GM19468 (cell line): ENCODE measurements around the gene BTF3L4.
"Not testable (repeated sequence)": the region's sequence is repeated elsewhere in the genome, so short reads cannot be mapped to it uniquely, and the experiment has no call there.

Experiments used
- ATAC-seq: cut with Tn5 transposase; IDR thresholded peaks from one replicate; pipeline ENCODE4 v1.9.1; 2021; ENCODE audit warnings: mild to moderate bottlenecking, moderate library complexity, moderate number of reproducible peaks; ENCODE audit not compliant: unreplicated experiment; ENCODE audit errors: extremely low read depth

The BTF3L4 gene

DNA sequence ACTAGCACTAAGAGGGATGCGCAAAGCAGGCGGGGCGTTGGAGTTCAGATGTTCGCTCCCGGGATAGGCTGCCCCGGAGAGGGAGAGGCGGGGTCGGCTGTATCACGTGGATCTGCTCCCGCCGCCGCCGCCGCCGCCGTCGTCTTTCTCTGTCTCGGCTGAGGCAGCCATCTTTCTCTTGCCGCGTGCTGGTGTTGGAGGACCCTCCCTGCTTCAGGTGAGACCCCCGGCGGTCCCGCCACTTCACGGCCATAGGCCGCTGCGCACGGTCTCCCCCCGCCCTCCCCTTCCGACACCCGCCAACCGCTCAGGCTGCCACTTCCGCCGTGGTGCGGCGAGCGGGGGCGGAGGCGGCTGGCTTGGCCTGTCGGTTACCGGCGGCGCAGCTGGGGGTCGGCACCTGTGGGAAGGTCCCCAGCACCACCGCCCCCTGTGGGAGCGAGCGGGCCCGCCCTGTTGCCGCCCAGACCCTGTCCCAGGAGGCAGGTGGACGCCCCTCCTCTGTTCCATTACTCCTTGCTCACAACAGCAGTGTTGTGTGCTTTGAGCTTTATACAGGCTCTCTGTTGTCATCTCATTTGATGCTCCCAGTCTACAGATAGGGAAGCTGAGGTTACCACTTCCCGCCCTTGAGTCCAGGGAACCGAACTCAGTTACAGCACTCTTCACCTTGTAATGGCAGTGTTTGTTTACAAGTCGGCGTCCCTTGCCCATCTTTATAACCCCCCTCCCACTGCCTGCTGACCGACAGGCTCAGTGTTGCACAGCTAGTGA lies at the start of gene BTF3L4:
TSS of gene BTF3L4 (plus strand) at position 133 of the 774 bp plus-strand sequence. CDS start 3,553 bp downstream, outside the sequence.
- ATAC-seq: peak; percentile 52

- ATAC-seq: no peak
These were observed 48.7 kb upstream of the BTF3L4 start for GRCh38 chr1:52007215-52008002.

DNA sequence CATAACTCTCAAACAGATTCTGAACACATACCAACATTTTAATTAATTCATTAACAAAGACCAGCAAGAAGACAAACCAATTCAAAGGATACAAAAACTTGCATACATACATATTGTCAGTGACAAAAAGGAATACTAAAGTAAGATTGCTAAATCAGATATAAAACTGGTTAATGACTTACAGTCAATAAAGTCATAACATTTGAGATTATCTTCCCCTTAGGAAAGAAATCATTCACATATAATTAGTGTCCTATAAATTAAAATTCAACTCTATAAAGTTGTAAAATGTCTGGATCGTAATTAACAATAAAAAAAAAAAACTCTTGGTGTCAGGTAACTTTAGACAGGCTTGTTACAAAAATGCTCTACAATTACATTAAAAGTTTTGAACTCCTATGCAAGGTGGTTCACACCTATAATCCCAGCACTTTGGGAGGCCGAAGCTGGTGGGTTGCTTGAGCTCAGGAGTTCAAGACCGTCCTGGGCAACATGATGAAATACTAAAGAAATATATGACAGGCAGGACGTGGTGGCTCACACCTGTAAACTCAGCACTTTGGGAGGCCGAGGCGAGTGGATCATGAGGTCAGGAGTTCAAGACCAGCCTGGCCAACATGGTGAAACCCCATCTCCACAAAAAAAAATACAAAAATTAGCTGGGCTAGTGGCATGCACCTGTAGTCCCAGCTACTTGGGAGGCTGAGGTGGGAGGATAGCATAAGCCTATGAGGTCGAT lies 47.9 kb upstream of the BTF3L4 start:
- no peak for ATAC-seq

- no peak for ATAC-seq
These were observed 34.0 kb upstream of the BTF3L4 start for GRCh38 chr1:52022133-52022532.

- no peak for ATAC-seq
These were observed 29.8 kb upstream of the BTF3L4 start for GRCh38 chr1:52026278-52026677.

GRCh38 chr1:52028328-52028727 lies 27.8 kb upstream of the BTF3L4 start:
- no peak for ATAC-seq

- not testable (repeated sequence) for ATAC-seq
These were observed 27.3 kb upstream of the BTF3L4 start for GRCh38 chr1:52028839-52029238.

DNA sequence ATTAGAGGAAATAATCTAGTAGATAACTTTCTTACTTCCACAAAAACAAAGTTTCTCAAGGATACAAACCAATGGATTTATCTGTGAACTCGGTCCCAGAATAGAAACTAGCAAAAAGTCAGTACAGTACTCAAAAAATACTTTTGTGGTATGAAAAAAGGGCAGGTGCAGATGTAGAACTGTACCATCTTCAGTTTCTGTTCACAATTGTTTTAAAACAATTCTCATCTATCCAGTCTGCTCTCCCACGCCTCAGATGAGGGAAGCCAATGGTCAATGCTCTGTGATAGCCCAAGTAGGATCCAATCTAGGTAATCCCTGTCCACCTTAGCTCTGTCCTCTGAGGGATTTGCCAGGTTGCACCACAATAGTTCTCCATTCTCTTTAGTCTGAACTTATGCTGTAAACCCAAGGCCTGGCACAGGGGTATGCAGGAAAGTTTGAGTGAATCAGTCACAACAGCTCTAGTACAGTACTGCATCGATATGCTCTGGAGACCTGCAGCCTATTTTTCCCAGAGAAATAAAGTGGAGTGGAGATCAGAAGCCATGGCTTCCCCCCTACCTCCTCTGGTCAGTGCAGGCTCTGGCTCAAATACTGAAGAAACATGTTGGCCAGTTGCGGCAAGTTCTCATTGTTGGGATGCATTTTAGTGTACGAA lies 23.8 kb upstream of the BTF3L4 start:
- peak; percentile 15 for ATAC-seq

GRCh38 chr1:52032785-52033131 lies 23.3 kb upstream of the BTF3L4 start:
- no peak for ATAC-seq

DNA sequence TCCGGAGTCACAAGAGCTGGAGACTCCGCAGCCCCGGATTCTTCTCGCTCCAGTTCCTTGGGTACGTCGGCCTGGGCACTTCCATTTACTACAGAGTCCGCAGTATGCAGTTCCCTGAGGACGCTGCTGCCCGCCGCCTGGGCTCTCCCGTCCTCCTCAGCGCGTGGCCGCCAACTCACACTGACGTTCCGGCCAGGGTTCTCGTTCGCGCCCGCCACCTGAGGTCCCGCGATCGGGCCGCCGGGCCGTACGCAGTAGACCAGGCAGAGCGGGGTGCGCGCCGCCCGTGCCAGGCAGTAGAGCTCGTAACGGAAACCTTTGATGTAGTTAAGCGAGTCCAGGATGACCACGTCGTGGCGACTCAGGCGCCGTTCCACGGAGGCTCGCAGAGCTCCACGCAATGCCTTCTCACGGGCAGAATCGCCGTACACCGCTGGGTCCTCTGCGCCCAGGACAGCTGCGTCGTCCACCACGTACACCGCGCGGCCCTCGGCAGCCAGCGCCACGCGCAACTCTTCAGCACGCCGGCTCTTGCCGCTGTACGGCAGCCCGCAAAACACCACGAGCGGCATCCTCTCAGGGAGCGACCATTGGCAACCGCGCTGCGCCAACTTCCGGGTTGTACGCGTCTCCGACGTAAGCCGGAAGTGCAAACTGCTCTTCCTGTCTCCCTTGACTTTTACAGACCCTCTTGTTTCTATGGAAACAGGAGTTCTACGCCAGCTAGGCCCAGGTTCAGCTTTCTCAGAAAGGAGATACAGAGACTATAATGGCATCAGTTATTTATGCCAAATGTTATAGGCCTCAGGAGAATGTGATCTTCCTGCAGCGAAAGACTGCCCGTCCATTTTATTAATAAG lies 22.7 kb upstream of the BTF3L4 start, which contains the start of gene KTI12:
TSS of gene KTI12 (minus strand) at position 621 of the 860 bp plus-strand sequence. CDS start at position 572, 49 bp downstream.
- ATAC-seq: peak; percentile 66

DNA sequence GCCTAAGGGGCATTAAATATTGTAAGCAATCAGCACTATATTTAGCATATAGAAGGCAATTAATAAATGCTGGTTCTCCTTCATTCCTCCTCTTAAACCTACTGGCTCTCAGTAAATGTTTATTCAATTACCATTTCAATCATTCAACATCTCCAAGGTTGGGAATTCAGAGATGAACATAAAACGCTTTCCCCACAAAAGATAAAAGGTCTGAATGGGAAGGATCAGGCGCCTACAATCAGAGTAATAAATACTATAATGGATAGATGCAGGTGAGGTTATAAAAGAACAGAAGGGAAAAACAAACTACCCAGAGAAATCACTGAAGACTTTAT lies 22.1 kb upstream of the BTF3L4 start:
- ATAC-seq: no peak

GRCh38 chr1:52037402-52037814 lies 18.7 kb upstream of the BTF3L4 start:
- ATAC-seq: no peak

DNA sequence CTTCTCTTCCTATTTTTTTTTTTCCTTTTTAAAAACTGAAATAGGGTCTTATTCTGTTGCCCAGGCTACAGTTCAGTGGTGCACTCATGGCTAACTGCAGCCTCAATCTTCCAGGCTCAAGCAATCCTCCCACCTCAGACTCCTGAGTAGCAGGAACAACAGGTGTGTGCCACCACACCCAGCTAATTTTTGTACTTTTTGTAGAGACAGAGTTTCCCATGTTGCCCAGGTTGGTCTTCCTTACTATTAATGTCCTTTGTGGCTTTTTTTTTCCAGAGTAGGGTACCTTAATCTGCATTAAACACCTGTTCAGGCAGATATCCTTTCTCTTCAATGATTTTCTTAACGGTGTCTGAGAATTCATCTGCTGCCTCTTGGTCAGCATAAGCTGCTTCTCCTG lies 18.2 kb upstream of the BTF3L4 start:
- ATAC-seq: no peak

GRCh38 chr1:52041551-52042185 lies 14.4 kb upstream of the BTF3L4 start:
- ATAC-seq: no peak

DNA sequence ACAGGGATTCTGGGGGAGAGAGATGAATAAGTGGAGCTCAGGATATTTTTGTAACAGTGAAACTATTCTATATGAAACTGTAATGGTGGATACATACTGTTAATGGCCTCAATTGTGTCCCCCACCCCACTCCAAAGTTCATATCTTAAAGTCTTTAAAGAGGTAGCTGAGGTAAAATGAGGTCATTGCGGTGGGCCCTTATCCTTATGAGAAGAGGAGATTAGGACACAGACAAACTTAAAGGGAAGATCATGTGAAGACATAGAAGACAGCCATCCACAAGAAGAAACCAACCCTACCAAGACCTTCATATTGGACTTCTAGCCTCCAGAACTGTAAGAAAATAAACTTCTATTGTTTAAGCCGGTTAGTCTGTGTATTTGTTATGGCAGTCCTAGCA lies 10.9 kb upstream of the BTF3L4 start:
- ATAC-seq: no peak

DNA sequence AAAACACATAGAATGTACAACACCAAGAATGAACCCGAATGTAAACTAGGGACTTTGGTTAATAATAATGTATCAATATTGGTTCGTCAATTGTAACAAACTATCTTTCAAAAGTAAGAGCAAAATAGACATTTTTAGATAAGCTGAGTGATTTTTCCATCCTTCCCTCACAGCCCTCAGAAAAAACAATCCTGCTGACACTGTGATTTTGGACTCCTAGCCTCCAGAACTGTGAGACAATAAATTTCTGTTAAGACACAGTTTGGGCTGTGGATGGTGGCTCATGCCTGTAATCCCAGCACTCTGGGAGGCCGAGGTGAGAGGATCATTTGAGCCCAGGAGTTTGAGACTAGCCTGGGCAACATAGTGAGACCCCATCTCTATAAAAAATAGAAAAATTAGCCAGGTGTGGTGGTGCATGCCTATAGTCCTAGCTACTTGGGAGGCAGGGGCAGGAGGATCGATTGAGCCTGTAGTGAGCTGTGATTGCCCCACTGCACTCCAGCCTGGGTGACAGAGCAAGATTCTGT lies 10.4 kb upstream of the BTF3L4 start:
- not testable (repeated sequence) for ATAC-seq

DNA sequence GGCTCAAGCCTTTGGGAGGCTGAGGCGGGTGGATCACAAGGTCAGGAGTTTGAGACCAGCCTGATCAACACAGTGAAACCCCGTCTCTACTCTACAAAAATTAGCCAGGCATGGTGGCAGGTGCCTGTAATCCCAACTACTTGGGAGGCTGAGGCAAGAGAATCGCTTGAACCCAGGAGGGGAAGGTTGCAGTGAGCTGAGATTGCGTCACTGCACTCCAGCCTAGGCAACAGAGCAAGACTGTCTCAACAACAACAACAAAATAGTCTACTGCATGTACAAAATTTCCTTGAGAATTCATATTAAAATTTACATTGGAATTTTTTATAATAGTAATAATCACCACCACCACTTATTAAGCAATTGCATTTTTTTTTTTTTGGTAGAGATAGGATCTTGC lies 6.8 kb upstream of the BTF3L4 start:
- ATAC-seq: not testable (repeated sequence)

- no peak for ATAC-seq
These were observed 2.2 kb upstream of the BTF3L4 start for GRCh38 chr1:52053862-52054261.
